ENCODE data around the gene STOML1.

Gene STOML1

DNA sequence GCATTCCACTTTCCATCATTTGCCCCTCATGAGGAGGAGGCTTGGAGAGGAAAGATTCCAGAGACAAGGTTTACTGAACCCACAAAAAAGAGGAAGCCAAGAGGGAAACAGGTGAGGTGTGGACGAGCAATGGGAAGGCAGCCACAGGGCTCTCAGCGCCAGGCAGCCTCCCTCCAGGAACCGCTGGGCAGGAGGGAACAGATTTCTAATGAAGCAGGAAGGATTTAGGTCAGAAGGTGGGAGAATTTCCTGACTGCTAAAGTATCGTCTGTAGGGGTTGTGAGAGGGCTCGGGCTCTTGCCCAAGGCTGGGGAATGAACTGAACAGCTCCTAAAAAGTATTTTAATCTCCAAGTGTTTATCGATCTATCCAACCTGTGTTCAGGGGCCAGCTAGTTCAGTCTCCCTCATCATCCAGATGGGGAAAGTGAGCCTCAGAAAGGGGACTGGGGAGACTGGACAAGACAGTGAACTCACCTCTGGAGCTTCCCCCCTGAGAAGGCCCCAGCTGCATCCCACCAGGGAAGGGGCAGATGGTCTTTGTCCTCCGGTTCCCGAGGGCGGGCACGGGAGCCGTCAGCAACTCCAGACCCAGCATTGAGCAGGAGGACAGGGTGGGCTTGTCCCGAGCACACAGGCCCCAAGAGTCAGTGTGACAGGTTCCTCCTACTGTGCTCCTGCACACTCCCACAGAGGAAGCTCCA is 55.4 kb downstream of the STOML1 start:
- Histone ChIP-seq H3K9ac (ENCODE audit: low read length) (no peak overlapping the region), H4K20me1 (ENCODE audit: insufficient read depth, low read length) (no peaks in the 10 kb centered on the region), H3K9me3 (replicated peaks; ENCODE audit: insufficient read depth, low read length) (no peaks in the 10 kb centered on the region), H3K27ac (ENCODE audit: low read length) (no peak overlapping the region), H3K4me1 (ENCODE audit: low read length) (peaks cover 1% of the 10 kb centered on the region; the same call in 1 of the 2 replicates), H3K9me2 (replicated peaks; ENCODE audit: insufficient read depth, low read length) (no peaks in the 10 kb centered on the region), H3F3A (ENCODE audit: insufficient read depth, low read length) (no peaks in the 10 kb centered on the region), H3K4me2 (ENCODE audit: low read depth, low read length) (no peak overlapping the region), H2AFZ (ENCODE audit: low read length) (no peak overlapping the region), H3K4me3 (ENCODE audit: low read length) (no peak overlapping the region), H3K79me2 (ENCODE audit: low read length) (no peaks in the 10 kb centered on the region), H3K27me3 (replicated peaks; ENCODE audit: insufficient read depth, low read length) (peaks cover 23% of the 10 kb centered on the region; the same call in 1 of the 2 replicates), H3K36me3 (replicated peaks; ENCODE audit: insufficient read depth, low read length) (no peaks in the 10 kb centered on the region)
- TF ChIP-seq EZH2phosphoT487 (IDR thresholded peaks at IDR 0.05; ENCODE audit: low read length) (no peak), EZH2 (optimal IDR thresholded peaks at IDR 0.05; ENCODE audit: low read depth, low read length) (no peak)
- TF ChIP-seq, protein P1, sequence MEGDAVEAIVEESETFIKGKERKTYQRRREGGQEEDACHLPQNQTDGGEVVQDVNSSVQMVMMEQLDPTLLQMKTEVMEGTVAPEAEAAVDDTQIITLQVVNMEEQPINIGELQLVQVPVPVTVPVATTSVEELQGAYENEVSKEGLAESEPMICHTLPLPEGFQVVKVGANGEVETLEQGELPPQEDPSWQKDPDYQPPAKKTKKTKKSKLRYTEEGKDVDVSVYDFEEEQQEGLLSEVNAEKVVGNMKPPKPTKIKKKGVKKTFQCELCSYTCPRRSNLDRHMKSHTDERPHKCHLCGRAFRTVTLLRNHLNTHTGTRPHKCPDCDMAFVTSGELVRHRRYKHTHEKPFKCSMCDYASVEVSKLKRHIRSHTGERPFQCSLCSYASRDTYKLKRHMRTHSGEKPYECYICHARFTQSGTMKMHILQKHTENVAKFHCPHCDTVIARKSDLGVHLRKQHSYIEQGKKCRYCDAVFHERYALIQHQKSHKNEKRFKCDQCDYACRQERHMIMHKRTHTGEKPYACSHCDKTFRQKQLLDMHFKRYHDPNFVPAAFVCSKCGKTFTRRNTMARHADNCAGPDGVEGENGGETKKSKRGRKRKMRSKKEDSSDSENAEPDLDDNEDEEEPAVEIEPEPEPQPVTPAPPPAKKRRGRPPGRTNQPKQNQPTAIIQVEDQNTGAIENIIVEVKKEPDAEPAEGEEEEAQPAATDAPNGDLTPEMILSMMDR (IDR thresholded peaks at IDR 0.05; ENCODE audit: low read length) = no peak
- no peak for DNase-seq

- Histone ChIP-seq H3K36me3 (replicated peaks; ENCODE audit: insufficient read depth, low read length) (no peaks in the 10 kb centered on the region), H3K27me3 (replicated peaks; ENCODE audit: insufficient read depth, low read length) (peaks cover 23% of the 10 kb centered on the region; the same call in 1 of the 2 replicates), H3K79me2 (ENCODE audit: low read length) (no peaks in the 10 kb centered on the region), H2AFZ (ENCODE audit: low read length) (no peak overlapping the region), H3K4me1 (ENCODE audit: low read length) (no peaks in the 10 kb centered on the region), H3K9ac (ENCODE audit: low read length) (no peak overlapping the region), H3K4me3 (ENCODE audit: low read length) (no peak overlapping the region), H4K20me1 (ENCODE audit: insufficient read depth, low read length) (no peaks in the 10 kb centered on the region), H3F3A (ENCODE audit: insufficient read depth, low read length) (no peaks in the 10 kb centered on the region), H3K4me2 (ENCODE audit: low read depth, low read length) (no peak overlapping the region), H3K27ac (ENCODE audit: low read length) (no peak overlapping the region), H3K9me2 (replicated peaks; ENCODE audit: insufficient read depth, low read length) (no peaks in the 10 kb centered on the region), H3K9me3 (replicated peaks; ENCODE audit: insufficient read depth, low read length) (no peaks in the 10 kb centered on the region)
- TF ChIP-seq EZH2phosphoT487 (IDR thresholded peaks at IDR 0.05; ENCODE audit: low read length) (no peak), EZH2 (optimal IDR thresholded peaks at IDR 0.05; ENCODE audit: low read depth, low read length) (no peak)
- TF ChIP-seq, protein P1 (IDR thresholded peaks at IDR 0.05; ENCODE audit: low read length) = no peak
- DNase-seq = no peak
Observed at GRCh38 chr15:73936181-73936580, 55.9 kb downstream of the STOML1 start.

DNA sequence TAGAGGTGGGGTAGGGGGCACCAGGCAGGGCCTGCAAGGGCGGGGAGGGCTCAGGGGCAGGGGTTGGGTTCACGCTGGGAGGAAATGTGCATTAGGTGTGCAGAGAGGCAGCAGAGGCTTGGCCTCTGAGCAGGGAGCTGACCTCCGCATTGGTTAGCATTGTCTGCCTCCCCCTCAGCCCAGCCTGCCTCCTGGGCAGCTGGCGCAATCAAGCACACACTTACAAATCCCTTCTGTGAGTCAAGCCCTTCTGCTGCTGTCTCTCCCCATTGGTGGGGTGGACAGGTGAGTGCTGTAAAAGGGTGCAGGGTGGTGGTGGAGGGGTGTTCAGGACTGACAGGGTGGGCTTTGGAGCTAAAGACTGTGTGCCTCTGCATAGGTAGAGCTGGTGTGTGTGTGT is 56.5 kb downstream of the STOML1 start:
- Histone ChIP-seq H4K20me1 (ENCODE audit: insufficient read depth, low read length) (no peaks in the 10 kb centered on the region), H3K27ac (ENCODE audit: low read length) (no peak overlapping the region), H3F3A (ENCODE audit: insufficient read depth, low read length) (no peaks in the 10 kb centered on the region), H3K9me3 (replicated peaks; ENCODE audit: insufficient read depth, low read length) (no peaks in the 10 kb centered on the region), H3K27me3 (replicated peaks; ENCODE audit: insufficient read depth, low read length) (peaks cover 23% of the 10 kb centered on the region; the same call in 1 of the 2 replicates), H3K4me3 (ENCODE audit: low read length) (no peak overlapping the region), H3K9me2 (replicated peaks; ENCODE audit: insufficient read depth, low read length) (no peaks in the 10 kb centered on the region), H3K79me2 (ENCODE audit: low read length) (no peaks in the 10 kb centered on the region), H3K9ac (ENCODE audit: low read length) (no peak overlapping the region), H2AFZ (ENCODE audit: low read length) (no peak overlapping the region), H3K4me2 (ENCODE audit: low read depth, low read length) (no peak overlapping the region), H3K4me1 (ENCODE audit: low read length) (no peaks in the 10 kb centered on the region), H3K36me3 (replicated peaks; ENCODE audit: insufficient read depth, low read length) (no peaks in the 10 kb centered on the region)
- TF ChIP-seq EZH2 (optimal IDR thresholded peaks at IDR 0.05; ENCODE audit: low read depth, low read length) = no peak
- TF ChIP-seq EZH2phosphoT487 (IDR thresholded peaks at IDR 0.05; ENCODE audit: low read length) = no peak
- TF ChIP-seq, protein P1 (IDR thresholded peaks at IDR 0.05; ENCODE audit: low read length) = no peak
- DNase-seq = no peak

All from MM.1S (cell line).